Forelimb muscle (tissue), 1 donor: ENCODE measurements around the gene CDK17. TPM values are rescaled to one million over a fixed set of nuclear protein-coding genes. Genes with fewer than 3 reads are reported as not detected.
"Not testable (repeated sequence)": the region's sequence is repeated elsewhere in the genome, so short reads cannot be mapped to it uniquely, and the experiment has no call there.

Source experiments
- DNase-seq: peaks from one replicate; pipeline ENCODE4 v3.0.0-alpha.2; 2013; ENCODE audit warnings: low read depth
- polyA plus RNA-seq: library from polyadenylated mRNA; unstranded; fragments of 120-200 nt; gene quantifications from one replicate; pipeline ENCODE4 v1.2.1, GENCODE V29; 2013; ENCODE audit not compliant: insufficient read length

The CDK17 gene
- polyA plus RNA-seq, 1 donor = 27.3 TPM

DNA sequence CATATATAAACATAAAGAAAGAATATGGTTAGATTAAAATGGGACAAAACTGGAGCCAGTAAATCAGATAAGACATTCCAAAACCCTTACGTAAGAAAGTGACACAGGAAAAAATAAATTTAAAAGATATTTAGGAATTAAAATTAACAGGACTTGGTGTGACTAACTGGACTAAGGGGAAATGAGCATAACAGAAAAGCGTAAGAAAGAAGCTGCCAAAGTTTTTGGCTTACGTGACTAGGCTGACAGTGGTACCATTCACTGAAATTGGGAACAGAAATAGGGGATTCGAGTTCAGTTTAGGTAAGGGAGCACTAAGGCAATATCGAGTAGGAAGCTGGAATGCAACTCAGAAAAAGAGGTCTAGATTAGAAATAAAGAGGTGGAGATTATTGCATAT lies 7.8 kb downstream of the CDK17 start:
- no peak for DNase-seq

DNA sequence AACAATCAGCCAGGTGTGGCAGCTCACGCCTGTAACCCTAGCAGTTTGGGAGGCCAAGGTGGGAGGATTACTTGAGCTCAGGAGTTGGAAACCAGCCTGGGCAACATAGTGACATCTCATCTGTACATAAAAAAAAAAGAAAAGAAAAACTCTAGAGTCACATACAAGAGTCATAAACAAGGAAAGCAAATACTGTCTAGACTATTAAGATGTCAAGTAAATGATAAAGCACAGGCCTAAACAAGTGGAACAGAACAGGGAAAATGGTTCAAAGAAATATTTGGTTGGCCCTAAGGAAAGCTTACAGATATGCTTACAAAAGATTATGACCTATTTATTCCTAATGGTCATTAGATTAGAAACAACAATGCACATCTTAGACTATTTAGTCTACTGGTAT lies 12.3 kb downstream of the CDK17 start:
- DNase-seq = no peak

DNA sequence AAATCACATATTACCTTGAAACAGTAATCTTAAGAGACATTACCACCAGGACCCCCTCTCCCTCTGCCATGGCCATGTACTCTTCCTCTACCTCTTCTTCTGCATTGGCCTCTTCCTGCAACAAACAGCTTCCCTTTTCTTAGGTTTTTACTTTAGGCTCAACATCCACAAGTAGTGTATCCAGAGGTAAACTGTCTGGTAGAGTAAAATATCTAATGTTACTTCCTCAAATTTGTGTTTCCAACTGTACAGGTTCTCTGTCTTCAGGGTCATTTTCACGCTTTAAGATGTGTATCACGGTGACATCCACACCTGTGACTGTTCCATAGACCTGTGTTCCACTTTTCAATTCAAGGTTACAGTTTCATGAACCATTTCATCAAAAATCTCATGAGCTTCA lies 13.4 kb downstream of the CDK17 start:
- DNase-seq = no peak

DNA sequence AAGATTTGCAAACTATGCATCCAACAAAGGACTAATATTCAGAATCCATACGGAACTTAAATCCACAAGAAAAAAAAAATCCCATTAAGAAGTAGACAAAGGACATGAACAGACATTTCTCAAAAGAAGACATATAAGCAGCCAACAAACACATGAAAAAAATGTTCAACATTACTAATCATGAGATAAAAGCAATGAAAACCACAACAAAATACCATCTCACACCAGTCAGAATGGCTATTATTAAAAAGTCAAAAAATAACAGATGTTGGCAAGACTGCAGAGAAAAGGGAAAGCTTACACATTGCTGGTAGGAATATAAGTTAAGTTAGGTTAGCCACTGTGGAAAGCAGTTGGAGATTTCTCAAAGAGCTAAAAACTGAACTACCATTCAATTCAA lies 16.2 kb downstream of the CDK17 start:
- no peak for DNase-seq

DNA sequence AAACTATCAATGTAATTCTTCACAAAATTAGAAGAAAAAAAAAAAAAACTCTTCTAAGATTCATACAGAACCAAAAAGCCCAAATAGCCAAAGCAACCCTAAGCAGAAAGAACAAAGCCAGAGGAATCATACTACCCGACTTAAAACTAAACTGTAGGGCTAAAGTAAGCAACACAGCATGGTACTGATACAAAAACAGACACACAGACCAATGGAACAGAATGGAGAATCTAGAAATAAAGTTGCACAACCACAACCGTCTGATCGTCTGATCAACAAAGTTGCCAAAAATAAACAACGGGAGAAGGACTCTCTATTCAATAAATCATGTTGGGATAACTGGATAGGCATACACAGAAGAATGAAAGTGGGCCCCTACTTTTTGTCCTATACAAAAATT lies 16.9 kb downstream of the CDK17 start:
- no peak for DNase-seq

DNA sequence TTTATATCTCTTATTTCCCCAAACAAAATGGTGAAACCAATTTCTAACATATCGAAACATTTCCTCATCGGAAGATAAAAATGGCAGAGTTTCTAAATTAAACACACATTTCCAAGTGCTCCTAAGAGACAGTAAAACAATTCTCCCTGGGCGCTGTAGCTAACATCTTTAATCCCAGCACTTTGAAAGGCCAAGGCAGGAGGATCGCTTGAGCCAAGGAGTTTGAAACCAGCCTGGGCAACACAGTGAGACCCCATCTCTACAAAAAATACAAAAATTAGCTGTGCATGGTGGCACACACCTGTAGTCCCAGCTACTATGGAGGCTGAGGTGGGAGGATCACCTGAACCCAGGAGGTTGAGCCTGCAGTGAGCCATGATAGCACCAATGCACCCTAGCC lies 20.5 kb downstream of the CDK17 start:
- DNase-seq = not testable (repeated sequence)

DNA sequence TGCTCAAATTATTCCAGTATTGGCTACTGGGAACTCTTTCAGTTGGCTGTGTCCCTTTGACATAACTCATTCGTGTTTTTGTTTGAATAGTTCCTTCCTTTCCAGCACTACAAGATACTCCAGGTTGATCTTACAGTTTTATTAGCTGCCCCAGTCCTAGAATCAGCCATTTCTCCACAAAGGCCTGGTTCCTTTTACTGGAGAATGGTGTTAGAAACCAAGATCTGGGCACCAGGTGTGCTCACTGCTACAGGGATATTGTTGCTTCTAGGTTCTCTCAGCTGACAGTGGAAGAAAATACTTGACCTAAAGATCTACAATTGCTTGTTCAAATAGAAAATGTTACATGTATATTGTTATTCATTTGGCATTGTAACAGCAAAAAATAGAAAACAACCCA lies 21.9 kb downstream of the CDK17 start:
- DNase-seq = no peak

DNA sequence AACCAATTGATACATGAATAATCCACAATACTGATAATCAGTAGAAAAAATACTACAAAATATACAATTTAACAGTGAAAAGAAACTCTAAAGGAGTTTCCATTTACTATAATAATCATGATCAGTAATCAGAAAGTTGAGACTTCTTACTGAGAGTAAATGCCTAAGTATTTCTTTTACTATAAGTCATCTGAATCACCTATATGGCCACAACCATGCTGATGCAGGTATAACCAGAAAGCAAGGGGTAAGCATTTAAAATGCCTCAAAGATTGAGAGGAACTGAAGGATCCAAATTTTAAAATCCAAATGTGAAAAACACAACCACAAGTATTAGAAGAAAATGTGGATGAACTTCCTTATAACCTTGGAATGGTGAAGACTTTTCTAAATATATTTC lies 23.4 kb downstream of the CDK17 start:
- no peak for DNase-seq

DNA sequence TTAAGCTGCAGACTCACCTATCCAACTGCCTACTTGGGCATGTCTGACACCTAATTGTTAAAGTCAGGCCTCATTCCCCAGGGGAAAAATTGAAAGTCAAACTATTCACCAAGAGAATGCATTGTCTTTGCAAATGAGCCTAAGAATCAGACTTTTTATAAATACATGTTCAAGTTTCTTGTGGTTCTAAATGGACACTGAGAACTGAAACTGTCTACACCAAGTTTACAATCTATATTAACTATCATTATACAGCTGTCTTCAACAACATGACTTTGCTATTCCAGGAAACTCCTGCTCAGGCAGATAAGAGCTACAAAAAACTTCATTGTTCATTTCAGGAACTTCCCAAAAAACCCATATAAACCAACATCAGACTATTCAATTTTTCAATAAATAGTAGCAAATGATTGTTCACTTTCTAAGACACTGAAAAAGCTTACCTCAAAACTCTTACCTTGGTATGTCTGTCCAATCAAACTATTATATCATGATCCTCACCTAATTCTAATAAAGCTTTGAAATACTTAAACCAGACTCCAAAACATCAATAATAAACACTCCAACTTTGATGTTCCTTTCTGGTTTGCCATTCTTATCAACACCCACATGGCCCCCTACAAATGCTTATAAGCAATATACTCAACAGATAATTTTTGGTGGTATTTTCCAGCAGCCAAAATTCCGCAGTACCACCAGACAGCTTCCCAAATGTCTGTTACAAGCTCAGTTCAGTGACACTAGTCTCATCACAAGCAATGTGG lies 24.2 kb downstream of the CDK17 start:
- DNase-seq = no peak

DNA sequence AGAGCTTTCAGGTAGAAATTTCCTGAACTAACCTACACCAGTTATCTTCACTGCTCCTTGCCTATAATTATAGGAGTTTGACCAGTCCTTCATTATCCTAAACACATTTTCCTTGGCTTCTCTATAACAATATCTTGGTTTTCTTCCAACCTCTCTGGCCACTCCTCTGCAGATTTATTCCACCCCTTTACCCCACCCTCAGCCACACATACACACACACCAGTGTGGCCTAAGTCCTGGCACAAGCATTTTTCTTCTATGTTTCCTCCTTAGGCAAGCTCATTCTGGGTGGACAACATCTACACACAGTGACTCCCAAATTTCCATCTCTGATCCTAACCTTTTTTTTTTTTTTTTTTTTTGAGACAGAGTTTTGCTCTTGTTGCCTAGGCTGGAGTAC lies 25.1 kb downstream of the CDK17 start:
- no peak for DNase-seq

DNA sequence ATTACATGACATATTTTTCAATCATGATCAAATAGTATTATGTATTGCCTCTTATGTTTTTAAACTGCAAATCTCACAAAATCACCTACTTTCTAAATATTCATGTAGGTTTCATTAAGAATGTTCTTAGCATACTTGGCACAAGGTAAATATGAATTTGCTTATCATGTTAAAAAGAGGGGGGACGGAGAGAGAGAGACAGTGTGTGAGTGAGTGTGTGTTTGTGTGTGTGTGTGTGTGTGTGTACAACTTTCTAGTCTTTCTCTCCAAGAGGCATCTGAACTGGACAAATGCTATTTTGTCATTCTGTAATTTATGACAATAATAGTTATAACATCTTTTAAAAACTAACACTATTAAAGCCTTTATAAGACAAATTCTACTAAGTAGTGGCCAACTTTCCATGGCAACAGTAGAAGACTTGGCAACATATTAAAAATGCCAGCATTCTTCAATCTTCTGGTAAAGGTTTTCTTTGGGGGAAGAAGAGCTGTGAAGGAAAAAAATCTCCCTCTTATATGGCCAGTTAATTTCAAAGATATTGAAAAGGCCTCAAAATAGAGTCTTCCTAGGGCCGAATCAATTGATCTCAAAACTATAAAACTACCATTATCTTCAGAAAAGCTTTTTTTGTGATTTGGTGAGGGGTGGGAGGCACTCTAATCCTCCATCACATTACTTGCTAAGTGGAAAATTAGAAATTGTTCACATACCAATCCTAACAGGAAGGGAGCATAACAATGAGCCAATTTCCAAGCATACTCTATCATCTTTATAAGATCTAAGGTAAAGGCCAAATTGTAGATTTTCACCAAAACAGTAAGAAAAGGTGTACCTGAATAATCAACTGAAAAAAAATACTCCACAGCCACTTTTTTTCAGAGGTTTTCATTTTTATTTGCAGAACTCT lies 28.2 kb downstream of the CDK17 start:
- no peak for DNase-seq

DNA sequence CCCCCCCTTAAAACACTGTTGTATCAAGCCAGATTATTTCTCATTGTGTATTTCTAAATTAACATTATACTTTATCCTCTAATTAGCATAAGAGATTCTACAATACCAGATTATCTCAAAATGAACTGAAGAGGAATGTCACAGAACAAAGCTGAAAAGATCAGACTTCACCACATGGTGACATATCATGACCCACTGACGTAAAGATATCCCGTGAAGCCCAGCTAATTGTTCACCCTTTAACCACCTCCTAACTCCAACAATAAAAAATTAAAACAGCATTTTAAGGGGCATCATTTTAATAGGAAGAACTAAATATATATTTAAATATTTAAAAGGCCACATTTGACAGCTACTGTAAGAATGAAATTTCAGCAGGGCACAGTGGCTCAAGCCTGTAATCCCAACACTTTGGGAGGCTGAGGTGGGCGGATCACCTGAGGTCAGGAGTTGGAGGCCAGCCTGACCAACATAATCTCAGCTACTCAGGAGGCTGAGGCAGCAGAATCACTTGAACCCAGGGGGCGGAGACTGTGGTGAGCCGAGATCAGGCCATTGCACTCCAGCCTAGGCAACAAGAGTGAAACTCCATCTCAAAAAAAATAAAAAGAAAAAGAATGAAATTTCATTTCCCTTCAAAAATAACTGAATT lies 29.0 kb downstream of the CDK17 start:
- DNase-seq = no peak

DNA sequence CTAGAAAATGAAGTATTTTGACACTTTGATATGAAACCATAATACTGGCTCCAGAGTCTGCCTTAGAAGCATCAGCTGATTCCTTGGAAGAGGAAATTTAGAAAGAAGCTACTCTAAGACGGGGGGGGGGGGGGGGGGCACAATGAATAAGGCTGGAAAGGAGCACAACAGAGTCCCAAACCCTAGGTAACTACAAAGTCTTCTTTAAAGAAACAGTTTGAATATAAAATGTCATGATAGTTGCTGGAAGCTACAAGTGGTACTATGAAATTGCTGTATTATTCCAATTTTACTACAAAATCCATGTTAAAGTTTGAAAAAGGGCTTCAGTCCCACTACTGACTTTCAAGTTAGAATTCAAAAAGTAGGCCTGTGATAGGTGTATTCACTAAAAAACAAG lies 31.6 kb downstream of the CDK17 start:
- DNase-seq = no peak

DNA sequence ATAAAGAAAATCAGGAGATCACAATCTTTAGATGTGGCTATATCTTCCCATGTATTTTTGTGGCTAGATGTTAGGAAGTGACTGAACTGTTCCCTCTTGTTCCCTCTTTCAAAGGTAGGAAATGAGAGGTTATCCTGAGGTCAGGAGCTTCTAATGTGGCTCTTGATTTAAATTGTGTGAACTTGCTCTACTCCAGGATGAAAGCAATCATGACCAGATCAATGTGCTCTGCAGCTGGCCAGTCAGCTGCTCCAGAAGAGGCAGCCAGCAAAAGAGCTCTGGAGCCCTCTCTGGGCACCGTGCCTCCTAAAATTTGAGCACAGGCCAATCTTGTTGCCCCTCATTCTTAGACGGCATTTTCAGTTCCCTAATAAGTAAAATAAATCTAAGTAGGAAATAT lies 32.0 kb downstream of the CDK17 start:
- no peak for DNase-seq

DNA sequence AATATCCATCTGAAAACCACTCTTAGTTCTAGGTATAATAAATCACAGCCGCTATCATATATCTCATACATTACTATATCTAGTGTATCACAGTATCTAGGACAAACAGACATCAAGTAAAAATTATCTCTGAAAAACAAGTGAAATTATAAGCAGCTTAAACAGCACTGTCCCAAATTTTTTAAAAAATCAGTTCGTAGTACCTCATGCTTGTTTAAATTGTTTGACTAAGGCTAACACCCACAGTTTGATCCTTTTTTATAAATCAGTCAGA lies 33.9 kb downstream of the CDK17 start:
- no peak for DNase-seq

DNA sequence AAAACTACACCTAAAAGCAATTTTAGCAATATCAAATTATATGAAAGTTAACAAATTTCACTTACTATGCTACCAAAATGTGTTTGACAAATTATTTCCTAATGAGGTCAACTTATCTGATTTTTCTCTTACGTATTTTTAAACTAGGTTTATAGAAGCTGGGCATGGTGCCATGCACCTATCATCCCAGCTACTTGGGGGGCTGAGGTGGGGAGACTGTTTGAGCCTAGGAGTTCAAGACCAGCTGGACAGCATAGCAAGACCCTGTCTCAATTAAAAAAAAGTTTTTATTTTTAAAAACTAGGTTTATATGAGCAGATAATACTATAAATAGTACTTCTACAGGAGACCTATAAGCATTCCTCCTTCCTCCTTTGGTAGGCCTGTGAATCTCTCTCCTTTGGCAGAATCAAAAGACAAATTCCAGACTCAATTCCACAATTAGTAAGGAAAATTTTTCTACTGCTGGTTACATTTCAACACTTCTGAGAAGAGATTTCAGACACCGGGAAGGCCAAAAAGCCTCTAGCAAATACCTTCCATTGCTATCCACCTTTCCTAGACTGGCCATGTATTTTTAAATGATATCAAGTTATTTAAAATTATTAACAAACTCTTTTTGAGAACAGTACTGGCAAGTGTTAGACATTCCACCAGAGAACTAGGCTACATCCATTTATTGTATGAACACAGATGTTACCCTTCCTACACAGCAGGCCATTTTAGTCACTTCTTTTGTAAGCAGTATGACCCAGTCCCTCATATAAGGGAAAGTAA lies 34.4 kb downstream of the CDK17 start:
- DNase-seq = no peak

DNA sequence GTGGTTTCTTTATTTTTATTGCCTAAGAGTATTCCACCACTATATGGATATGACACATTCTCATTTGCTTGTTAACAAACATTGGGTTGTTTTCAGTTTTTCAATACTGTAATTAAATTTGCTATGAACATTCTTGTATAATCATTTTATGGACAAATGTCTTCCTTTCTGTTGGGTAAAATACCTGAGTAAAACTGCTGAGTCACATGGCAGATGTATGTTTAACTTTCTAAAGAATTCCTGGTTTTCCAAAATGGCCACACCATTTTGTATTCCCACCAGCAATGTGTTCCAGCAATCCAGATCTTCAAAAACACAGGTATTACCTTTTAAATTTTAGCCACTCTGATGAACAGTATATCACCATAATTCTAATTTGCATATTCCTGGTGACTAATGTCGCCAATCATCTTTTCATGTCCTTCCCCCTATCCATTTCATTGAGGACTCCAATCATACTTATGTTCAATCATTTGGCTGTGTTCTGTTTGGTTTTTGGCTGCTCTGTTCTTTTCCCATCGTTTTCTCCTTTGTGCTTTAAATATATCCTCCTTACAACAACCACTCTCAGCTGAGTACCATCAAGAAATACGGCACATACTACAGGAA lies 36.0 kb downstream of the CDK17 start:
- DNase-seq = no peak

DNA sequence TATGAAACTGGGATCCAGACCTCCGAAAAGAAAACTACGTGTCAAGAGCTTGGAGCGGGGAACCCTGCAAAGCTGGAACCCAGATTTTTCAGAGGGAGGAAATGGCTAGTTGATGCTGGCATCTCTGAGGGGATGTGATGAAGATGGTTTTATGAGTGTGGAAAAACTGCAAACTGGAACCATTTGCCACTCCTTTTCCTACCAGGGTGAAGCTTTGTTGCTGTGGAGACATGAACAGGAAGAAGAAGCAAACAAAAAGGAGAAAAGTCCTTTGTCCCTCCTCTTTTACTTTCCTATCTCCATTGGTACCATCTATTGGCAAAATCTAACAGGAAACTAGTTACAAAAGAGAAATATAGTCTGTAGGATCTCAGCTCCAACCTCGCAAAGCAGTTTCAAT lies 39.2 kb downstream of the CDK17 start:
- no peak for DNase-seq

DNA sequence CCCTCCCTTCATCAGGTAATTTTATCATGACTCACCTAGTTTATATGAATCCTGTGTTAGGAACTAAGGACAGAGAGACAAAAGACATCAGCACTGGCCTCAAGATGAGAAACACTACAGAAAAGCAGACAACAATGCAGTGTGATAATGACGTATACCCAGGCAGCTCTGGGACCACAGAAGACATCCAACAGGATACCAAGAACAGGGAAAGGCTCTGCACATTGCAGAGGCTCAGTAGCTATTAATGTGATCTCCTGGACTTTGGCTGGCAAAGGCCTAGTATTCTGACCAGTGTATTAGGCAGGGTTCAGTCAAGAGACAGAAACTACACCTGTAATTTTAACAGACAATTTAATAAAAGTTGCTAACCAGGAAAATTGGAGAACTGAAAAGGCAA lies 39.7 kb downstream of the CDK17 start:
- DNase-seq = no peak

DNA sequence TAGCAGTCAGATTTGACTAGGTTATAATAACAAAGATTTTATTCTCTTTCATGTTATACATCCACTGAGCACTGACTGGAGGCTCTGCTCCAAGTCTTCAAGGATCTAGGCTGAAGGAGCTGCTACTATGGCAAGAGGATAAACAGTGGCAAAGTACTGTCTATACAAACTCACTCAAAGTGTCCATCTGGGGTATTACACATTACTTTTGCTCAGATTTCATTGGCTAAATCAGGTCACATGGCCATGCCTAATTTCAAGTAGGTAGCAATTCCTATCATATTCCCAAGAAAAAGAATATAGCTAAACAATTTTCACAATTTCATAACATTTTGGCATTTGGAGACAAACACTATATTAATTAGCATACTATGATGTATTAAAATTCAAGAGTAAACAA lies 40.9 kb downstream of the CDK17 start:
- no peak for DNase-seq

DNA sequence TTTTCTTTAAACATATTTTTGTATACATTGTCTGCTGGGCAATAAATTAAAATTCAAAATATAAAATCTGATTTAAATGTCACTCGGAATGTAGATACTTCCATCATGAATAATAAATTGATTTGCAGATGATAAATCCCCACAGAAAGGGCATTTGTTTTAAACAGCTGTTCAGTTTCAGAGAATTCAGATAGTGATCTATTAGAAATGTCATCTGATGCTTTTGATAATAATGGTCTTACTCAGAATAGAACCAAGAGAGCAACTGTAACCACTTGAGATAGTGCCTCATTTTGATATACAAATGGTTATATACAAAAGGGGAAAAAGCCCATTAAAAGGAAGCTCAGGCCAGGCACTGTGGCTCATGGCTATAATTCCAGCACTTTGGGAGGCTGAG lies 43.4 kb downstream of the CDK17 start:
- DNase-seq = no peak
